K562 (cell line): ENCODE results near the gene TSSK1B. TPM values are rescaled to one million over a fixed set of nuclear protein-coding genes. Genes with fewer than 3 reads are reported as not detected.

Experiments used
- ATAC-seq: fragments of 200-7000 bp; cut with Tn5 transposase; 3 replicates; pipeline ENCODE4 v1.9.1; 2020; ENCODE audit warnings: moderate library complexity
- BruUV-seq: library from RNA; stranded (reverse); fragments of 400-500 nt; replicated peaks from 2 replicates; lab custom pipeline; 2021; lab: Mats Ljungman, UMichigan
- CTCF ChIA-PET: fragments of 300-600 bp; formaldehyde crosslinking; extraction: SDS; loops from one replicate; lab custom pipeline; 2021; ENCODE audit warnings: low intra/inter-chr PET ratio; lab: Yijun Ruan, JAX
- POLR2A ChIA-PET: fragments of 300-600, 350-650 bp; sonication (Branson Sonifier 250); formaldehyde crosslinking; extraction: SDS; loops from one replicate; lab custom pipeline; 2021; ENCODE audit warnings: antibody characterized with exemption, inconsistent platforms; lab: Yijun Ruan, JAX
- DNase-seq, 4 experiments: peaks; one replicate each; pipeline versions ENCODE4 v3.0.0 to v3.0.0-alpha.2; 2011 to 2018; ENCODE audit warnings: low spot score in 3 of 4, mixed read lengths in 3 of 4; ENCODE audit errors: extremely low read depth in 1 of 4
- FAIRE-seq: peaks from 2 replicates; lab custom pipeline; 2011; peaks lifted over from hg19 to GRCh38; lab: Jason Lieb, UNC
- H2AFZ ChIP-seq: 2 replicates; pipeline ENCODE4 v1.6.0; 2011; ENCODE audit warnings: low read depth, low read length, control low read depth, inconsistent platforms
- H3K27ac ChIP-seq: fragments of 200-600 bp; 3 replicates; pipeline ENCODE4 v1.8.0; 2011; ENCODE audit warnings: low read depth, mild to moderate bottlenecking, control low read depth, inconsistent platforms, low read length, moderate library complexity, mixed read lengths; ENCODE audit errors: extremely low read depth
- H3K27me3 ChIP-seq, 2 experiments: fragments of 300-600 bp in 1 of 2; 2 replicates in 1 of 2; 3 replicates in 1 of 2; pipeline versions ENCODE4 v1.6.0 to v1.8.0; 2011; ENCODE audit warnings: inconsistent platforms in 2 of 2, low read length in 2 of 2, mild to moderate bottlenecking in 1 of 2, mixed read lengths in 1 of 2, moderate library complexity in 1 of 2; ENCODE audit not compliant: control insufficient read depth in 2 of 2, insufficient read depth in 2 of 2
- H3K36me3 ChIP-seq: fragments of 300-600 bp; 3 replicates; pipeline ENCODE4 v1.8.0; 2011; ENCODE audit warnings: mild to moderate bottlenecking, low read length, inconsistent platforms; ENCODE audit not compliant: control insufficient read depth, insufficient read depth
- H3K4me1 ChIP-seq, 2 experiments: fragments of 200-600 bp in 1 of 2; replicated peaks in 1 of 2; 2 replicates in 1 of 2; 3 replicates in 1 of 2; pipeline versions ENCODE4 v1.5.1 to v1.8.0; 2011; ENCODE audit warnings: inconsistent platforms in 2 of 2, low read length in 2 of 2, mild to moderate bottlenecking in 1 of 2, mixed read lengths in 1 of 2, moderate library complexity in 1 of 2; ENCODE audit not compliant: control insufficient read depth in 2 of 2, insufficient read depth in 2 of 2
- H3K4me2 ChIP-seq: 2 replicates; pipeline ENCODE4 v1.6.1; 2011; ENCODE audit warnings: low read length, control low read depth, inconsistent platforms, mixed read lengths; ENCODE audit not compliant: insufficient read depth
- H3K4me3 ChIP-seq: fragments of 200-600 bp; sonication (generic), shearing (Covaris generic); 2 replicates; pipeline ENCODE4 v1.5.1; 2016; ENCODE audit warnings: control low read depth, inconsistent platforms
- H3K79me2 ChIP-seq: fragments of 200-600 bp; 3 replicates; pipeline ENCODE4 v1.8.0; 2011; ENCODE audit warnings: low read length, inconsistent platforms; ENCODE audit not compliant: control insufficient read depth, insufficient read depth
- H3K9ac ChIP-seq, 2 experiments: 2 replicates each; pipeline versions ENCODE4 v1.6.0 to v1.6.1; 2011; ENCODE audit warnings: low read depth in 2 of 2, low read length in 2 of 2, control low read depth in 1 of 2, inconsistent platforms in 1 of 2, mild to moderate bottlenecking in 1 of 2, mixed read lengths in 1 of 2; ENCODE audit not compliant: insufficient read depth in 1 of 2
- H3K9me1 ChIP-seq: one replicate; pipeline ENCODE4 v1.6.0; 2011; ENCODE audit warnings: inconsistent platforms, mild to moderate bottlenecking, low read length, moderate library complexity; ENCODE audit not compliant: control insufficient read depth, insufficient read depth
- H3K9me3 ChIP-seq: replicated peaks from 2 replicates; pipeline ENCODE4 v1.5.1; 2011; ENCODE audit warnings: low read depth, low read length, inconsistent platforms; ENCODE audit not compliant: control insufficient read depth, insufficient read depth
- H4K20me1 ChIP-seq: replicated peaks from 2 replicates; pipeline ENCODE4 v1.6.1; 2011; ENCODE audit warnings: low read length, inconsistent platforms, mixed read lengths; ENCODE audit not compliant: control insufficient read depth, insufficient read depth
- CEBPB ChIP-seq: fragments of 450-650 bp; IDR thresholded peaks from 2 replicates; pipeline ENCODE4 v1.6.1; 2016; ENCODE audit warnings: missing genetic modification characterization, missing compliant biosample characterization
- DIDO1 ChIP-seq: fragments of 450-650 bp; IDR thresholded peaks from 2 replicates; pipeline ENCODE4 v1.6.1; 2016; ENCODE audit warnings: low read depth, missing biosample characterization, missing genetic modification characterization
- E2F3 ChIP-seq: fragments of 250-450 bp; sonication (Bioruptor Pico); IDR thresholded peaks from 2 replicates; pipeline ENCODE4 v1.4.0; 2020; ENCODE audit warnings: mild to moderate bottlenecking
- HSF4 ChIP-seq: fragments of 250-450 bp; sonication (Bioruptor Pico); IDR thresholded peaks from 2 replicates; pipeline ENCODE4 v2.1.2; 2022; ENCODE audit warnings: mild to moderate bottlenecking, moderate library complexity, borderline replicate concordance
- JUND ChIP-seq, 2 experiments: IDR thresholded peaks; 2 replicates in 1 of 2; 3 replicates in 1 of 2; pipeline ENCODE4 v1.6.1; 2011; ENCODE audit warnings: borderline replicate concordance in 2 of 2, low read depth in 2 of 2, low read length in 2 of 2, improper control_type of control experiment in 1 of 2, missing biosample characterization in 1 of 2, missing genetic modification characterization in 1 of 2, missing genetic modification reagents in 1 of 2
- ZFP91 ChIP-seq: sonication (generic); formaldehyde crosslinking; IDR thresholded peaks from 2 replicates; pipeline ENCODE4 v1.8.0; 2022; ENCODE audit warnings: mild to moderate bottlenecking, missing genetic modification reagents
- ZHX1 ChIP-seq: fragments of 150-350 bp; conservative IDR thresholded peaks from 2 replicates; pipeline ENCODE4 v1.6.1; 2014; ENCODE audit warnings: low read length
- ZNF165 ChIP-seq: fragments of 250-450 bp; sonication (Bioruptor Pico); IDR thresholded peaks from 2 replicates; pipeline ENCODE4 v1.4.0; 2020; ENCODE audit warnings: borderline replicate concordance
- ZNF175 ChIP-seq: fragments of 200-800 bp; sonication (Bioruptor generic); IDR thresholded peaks from 2 replicates; pipeline ENCODE4 v1.6.1; 2016; ENCODE audit warnings: low read depth, mild to moderate bottlenecking, missing genetic modification characterization, missing compliant biosample characterization
- ZNF263 ChIP-seq: sonication (generic); formaldehyde crosslinking; IDR thresholded peaks from 2 replicates; pipeline ENCODE4 v1.8.0; 2022; ENCODE audit warnings: mild to moderate bottlenecking, missing genetic modification reagents, borderline replicate concordance
- ZNF830 ChIP-seq: fragments of 250-450 bp; sonication (Bioruptor Pico); IDR thresholded peaks from 2 replicates; pipeline ENCODE4 v1.5.0; 2021; ENCODE audit warnings: mild to moderate bottlenecking
- WGBS: fragments of 100-300 bp; shearing (Covaris generic); methylation state at CpG from one replicate; pipeline ENCODE4 v1.1.6; 2016; ENCODE audit warnings: low coverage, mixed read lengths; ENCODE audit not compliant: insufficient coverage; ENCODE audit errors: missing lambda C conversion rate; 5-methylcytosine and 5-hydroxymethylcytosine counted together
- in situ Hi-C: fragments of 300-500 bp; cut with MboI; formaldehyde crosslinking; loops from 4 replicates; pipeline ENCODE4 v1.15.0; 2018; ENCODE audit warnings: inconsistent platforms, mixed read lengths
- intact Hi-C: fragments of 100-400 bp; cut with micrococcal nuclease; formaldehyde crosslinking; loops from 2 replicates; pipeline ENCODE4 v1.14.2; 2022
- polyA plus RNA-seq, 8 experiments: library from polyadenylated mRNA; depleted of rRNA in 4 of 8; stranded (reverse) in 5 of 8; unstranded in 3 of 8; fragments of >200 nt; fragmentation: Nextera tagmentation in 2 of 8; fragmentation: Illumina TruSeq in 1 of 8; extraction: Ambion mirVana in 2 of 8; extraction: Trizol in 1 of 8; gene quantifications; 2 replicates each; pipeline versions ENCODE4 v1.2.1 to v1.2.3, GENCODE V29; 2011 to 2014; ENCODE audit warnings: inconsistent platforms in 1 of 8, missing spikeins in 1 of 8
- total RNA-seq, 7 experiments: library from RNA; depleted of rRNA in 6 of 7; stranded (reverse); fragments of >200 nt in 6 of 7; fragmentation: Illumina TruSeq in 2 of 7; extraction: Trizol in 2 of 7; gene quantifications; 2 replicates each; pipeline versions ENCODE4 v1.2.1 to v1.2.3, GENCODE V29; 2011 to 2021; ENCODE audit warnings: low replicate concordance in 1 of 7
- TF ChIP-seq, protein P1 (sequence below): fragments of 250-450 bp; sonication (Bioruptor Pico); IDR thresholded peaks from 2 replicates; pipeline ENCODE4 v1.5.0; 2021
- TF ChIP-seq, protein P2 (sequence below): fragments of 450-650 bp; formaldehyde crosslinking; IDR thresholded peaks from 2 replicates; pipeline ENCODE4 v1.4.0; 2022; ENCODE audit warnings: missing genetic modification characterization
- TF ChIP-seq, protein P3 (sequence below): fragments of 250-450 bp; sonication (Bioruptor Pico); IDR thresholded peaks from 2 replicates; pipeline ENCODE4 v1.8.0; 2021; ENCODE audit warnings: moderate library complexity, mild to moderate bottlenecking, inconsistent platforms

The TSSK1B gene
- total and polyA plus RNA-seq, 9 of the 15 experiments (the other 6 are each of a cell fraction or from before 2014, with no cell fraction given) = not detected

DNA sequence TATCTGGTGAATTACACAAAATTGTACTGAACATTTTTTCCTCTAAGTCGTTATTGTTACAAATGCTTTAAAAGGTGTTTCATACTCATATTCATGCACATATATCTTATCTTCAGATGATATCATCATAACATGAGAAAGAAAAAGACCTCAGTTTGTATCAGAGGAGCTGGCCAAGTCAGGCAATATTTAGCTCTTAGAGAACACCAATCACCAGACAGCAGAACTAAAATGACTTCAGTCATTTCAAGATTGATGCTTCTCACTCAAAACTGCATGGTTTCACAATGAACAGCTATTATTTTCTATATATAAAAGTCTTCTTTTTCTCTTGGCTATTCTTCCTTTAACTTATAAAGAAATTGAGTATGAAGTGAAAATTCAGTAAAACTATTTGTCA is 44.6 kb downstream of the TSSK1B start (continued):
- TF ChIP-seq ZHX1 (no peak), ZNF263 (CRISPR knock-in tag) (no peak), ZFP91 (CRISPR knock-in tag) (no peak), DIDO1 (tag) (no peak), ZNF165 (CRISPR knock-in tag) (no peak)

GRCh38 chr5:113389116-113389515 is 45.7 kb downstream of the TSSK1B start:
- Histone ChIP-seq H3K36me3 (no peaks in the 10 kb centered on the region), H3K9me1 (no peaks in the 10 kb centered on the region), H3K27ac (no peak overlapping the region), H4K20me1 (no peaks in the 10 kb centered on the region), H3K79me2 (no peaks in the 10 kb centered on the region), H3K9me3 (no peaks in the 10 kb centered on the region), H3K27me3 (peaks cover 2 to 4% of the 10 kb centered on the region in 2 experiments; a peak in 2 of 5 replicates), H3K9ac (no peak overlapping the region), H3K4me1 (no peaks in the 10 kb centered on the region), H3K4me2 (no peak overlapping the region), H3K4me3 (no peak overlapping the region), H2AFZ (no peak overlapping the region)
- in situ Hi-C loops = no loop called here
- ChIA-PET POLR2A (interaction anchor here (0.8 kb wide), 1 partner anchor 29 kb away, joined by 3 read pairs; no protein-coding TSS in a partner anchor), CTCF (no interaction called here)
- FAIRE-seq (no peak), ATAC-seq (no peak), DNase-seq (no peak)
- intact Hi-C loops = no loop called here
- no TSS peak for BruUV-seq
- 0% methylated on average over 3 of the region's 4 CpGs for WGBS
- TF ChIP-seq CEBPB (tag) (no peak), JUND (IDR thresholded peaks at IDR 0.05; ENCODE audit: borderline replicate concordance, low read depth, low read length) (no peak), JUND (tag; IDR thresholded peaks at IDR 0.05; ENCODE audit: borderline replicate concordance, low read depth, low read length) (no peak), ZNF830 (no peak), HSF4 (CRISPR knock-in tag) (no peak), ZNF175 (CRISPR knock-in tag) (no peak), E2F3 (CRISPR knock-in tag) (no peak)
- TF ChIP-seq, protein P1, sequence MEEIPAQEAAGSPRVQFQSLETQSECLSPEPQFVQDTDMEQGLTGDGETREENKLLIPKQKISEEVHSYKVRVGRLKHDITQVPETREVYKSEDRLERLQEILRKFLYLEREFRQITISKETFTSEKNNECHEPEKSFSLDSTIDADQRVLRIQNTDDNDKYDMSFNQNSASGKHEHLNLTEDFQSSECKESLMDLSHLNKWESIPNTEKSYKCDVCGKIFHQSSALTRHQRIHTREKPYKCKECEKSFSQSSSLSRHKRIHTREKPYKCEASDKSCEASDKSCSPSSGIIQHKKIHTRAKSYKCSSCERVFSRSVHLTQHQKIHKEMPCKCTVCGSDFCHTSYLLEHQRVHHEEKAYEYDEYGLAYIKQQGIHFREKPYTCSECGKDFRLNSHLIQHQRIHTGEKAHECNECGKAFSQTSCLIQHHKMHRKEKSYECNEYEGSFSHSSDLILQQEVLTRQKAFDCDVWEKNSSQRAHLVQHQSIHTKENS = no peak
- TF ChIP-seq, protein P2, sequence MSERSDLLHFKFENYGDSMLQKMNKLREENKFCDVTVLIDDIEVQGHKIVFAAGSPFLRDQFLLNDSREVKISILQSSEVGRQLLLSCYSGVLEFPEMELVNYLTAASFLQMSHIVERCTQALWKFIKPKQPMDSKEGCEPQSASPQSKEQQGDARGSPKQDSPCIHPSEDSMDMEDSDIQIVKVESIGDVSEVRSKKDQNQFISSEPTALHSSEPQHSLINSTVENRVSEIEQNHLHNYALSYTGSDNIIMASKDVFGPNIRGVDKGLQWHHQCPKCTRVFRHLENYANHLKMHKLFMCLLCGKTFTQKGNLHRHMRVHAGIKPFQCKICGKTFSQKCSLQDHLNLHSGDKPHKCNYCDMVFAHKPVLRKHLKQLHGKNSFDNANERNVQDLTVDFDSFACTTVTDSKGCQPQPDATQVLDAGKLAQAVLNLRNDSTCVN = no peak
- TF ChIP-seq, protein P3, sequence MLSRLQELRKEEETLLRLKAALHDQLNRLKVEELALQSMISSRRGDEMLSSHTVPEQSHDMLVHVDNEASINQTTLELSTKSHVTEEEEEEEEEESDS (CRISPR knock-in tag) = no peak
